IMR-90 (cell line): ENCODE data around the gene SPEF2. TPM values are rescaled to one million over a fixed set of nuclear protein-coding genes. Genes with fewer than 3 reads are reported as not detected.

Experiments
- ATAC-seq: fragments of 200-7000 bp; cut with Tn5 transposase; 2 replicates; pipeline ENCODE4 v1.9.1; 2020; ENCODE audit warnings: low read depth, mild to moderate bottlenecking, moderate library complexity
- BruUV-seq: library from RNA; stranded (reverse); fragments of 400-500 nt; replicated peaks from 2 replicates; lab custom pipeline; 2021; lab: Mats Ljungman, UMichigan
- CTCF ChIA-PET: fragments of 300-600 bp; formaldehyde crosslinking; extraction: SDS; loops from one replicate; lab custom pipeline; 2021; ENCODE audit warnings: antibody characterized with exemption; lab: Yijun Ruan, JAX
- POLR2A ChIA-PET: fragments of 300-600 bp; sonication (Branson Sonifier 250); formaldehyde crosslinking; loops from one replicate; lab custom pipeline; 2022; ENCODE audit warnings: antibody characterized with exemption; ENCODE audit not compliant: unreplicated experiment; lab: Charles Lee
- DNase-seq: peaks from one replicate; pipeline ENCODE4 v3.0.0; 2013
- H2AFZ ChIP-seq: replicated peaks from 2 replicates; pipeline ENCODE3; 2013; ENCODE audit warnings: low read length, mild to moderate bottlenecking; ENCODE audit not compliant: poor library complexity
- H2AK5ac ChIP-seq: 2 replicates; pipeline ENCODE4 v1.6.1; 2013; ENCODE audit warnings: low read depth, low read length, inconsistent platforms
- H2AK9ac ChIP-seq: replicated peaks from 2 replicates; pipeline ENCODE3; 2013; ENCODE audit warnings: mild to moderate bottlenecking, low read depth, low read length, moderate library complexity; ENCODE audit not compliant: poor library complexity
- H2BK120ac ChIP-seq: 2 replicates; pipeline ENCODE4 v1.6.1; 2013; ENCODE audit warnings: low read depth, low read length, inconsistent platforms
- H2BK15ac ChIP-seq: 3 replicates; pipeline ENCODE4 v1.6.1; 2013; ENCODE audit warnings: low read depth, low read length, inconsistent platforms
- H2BK20ac ChIP-seq: 2 replicates; pipeline ENCODE4 v1.6.1; 2013; ENCODE audit warnings: low read depth, mild to moderate bottlenecking, inconsistent platforms, low read length, moderate library complexity
- H2BK5ac ChIP-seq: 2 replicates; pipeline ENCODE4 v1.6.1; 2013; ENCODE audit warnings: mild to moderate bottlenecking, low read depth, low read length, inconsistent platforms; ENCODE audit not compliant: poor library complexity, severe bottlenecking
- H3K14ac ChIP-seq: replicated peaks from 2 replicates; pipeline ENCODE4 v1.6.1; 2013; ENCODE audit warnings: low read depth, low read length, inconsistent platforms
- H3K18ac ChIP-seq: 2 replicates; pipeline ENCODE4 v1.6.1; 2013; ENCODE audit warnings: low read depth, low read length, control low read depth
- H3K23ac ChIP-seq: 2 replicates; pipeline ENCODE4 v1.6.1; 2013; ENCODE audit warnings: low read depth, low read length, inconsistent platforms
- H3K27ac ChIP-seq: 2 replicates; pipeline ENCODE4 v1.5.1; 2013; ENCODE audit warnings: mild to moderate bottlenecking, control low read depth, low read length; ENCODE audit not compliant: insufficient read depth
- H3K27me3 ChIP-seq: 2 replicates; pipeline ENCODE4 v1.6.1; 2013; ENCODE audit warnings: low read length; ENCODE audit not compliant: control insufficient read depth, insufficient read depth
- H3K36me3 ChIP-seq: 2 replicates; pipeline ENCODE4 v1.6.1; 2013; ENCODE audit warnings: low read length, mixed read lengths; ENCODE audit not compliant: control insufficient read depth, insufficient read depth
- H3K4ac ChIP-seq: 2 replicates; pipeline ENCODE4 v1.6.1; 2013; ENCODE audit warnings: low read depth, low read length, inconsistent platforms
- H3K4me1 ChIP-seq: 2 replicates; pipeline ENCODE4 v1.6.1; 2013; ENCODE audit warnings: low read length, mixed read lengths; ENCODE audit not compliant: control insufficient read depth, insufficient read depth
- H3K4me2 ChIP-seq: 2 replicates; pipeline ENCODE4 v1.6.1; 2013; ENCODE audit warnings: low read depth, mild to moderate bottlenecking, control low read depth, low read length, moderate library complexity
- H3K4me3 ChIP-seq: 2 replicates; pipeline ENCODE4 v1.5.1; 2013; ENCODE audit warnings: low read depth, mild to moderate bottlenecking, control low read depth, low read length, moderate library complexity; ENCODE audit not compliant: insufficient read depth
- H3K56ac ChIP-seq: 2 replicates; pipeline ENCODE4 v1.6.1; 2013; ENCODE audit warnings: low read length, inconsistent platforms; ENCODE audit not compliant: insufficient read depth; ENCODE audit errors: extremely low read depth
- H3K79me1 ChIP-seq, 2 experiments: 2 replicates each; pipeline ENCODE4 v1.6.1; 2013; ENCODE audit warnings: low read length in 2 of 2, inconsistent platforms in 1 of 2, low read depth in 1 of 2
- H3K9ac ChIP-seq: 2 replicates; pipeline ENCODE4 v1.6.1; 2013; ENCODE audit warnings: low read depth, low read length, control low read depth
- H3K9me1 ChIP-seq: 2 replicates; pipeline ENCODE4 v1.6.1; 2013; ENCODE audit warnings: low read length, inconsistent platforms; ENCODE audit not compliant: insufficient read depth
- H3K9me3 ChIP-seq: 2 replicates; pipeline ENCODE4 v1.6.1; 2013; ENCODE audit warnings: low read length; ENCODE audit not compliant: control insufficient read depth, insufficient read depth
- H4K20me1 ChIP-seq: 2 replicates; pipeline ENCODE4 v1.6.1; 2013; ENCODE audit warnings: low read length, inconsistent platforms; ENCODE audit not compliant: insufficient read depth
- H4K5ac ChIP-seq: 2 replicates; pipeline ENCODE4 v1.6.1; 2013; ENCODE audit warnings: mild to moderate bottlenecking, low read depth, low read length, control low read depth
- H4K8ac ChIP-seq, 2 experiments: 2 replicates each; pipeline ENCODE4 v1.6.1; 2013; ENCODE audit warnings: low read depth in 2 of 2, low read length in 2 of 2, control low read depth in 1 of 2, inconsistent platforms in 1 of 2
- H4K91ac ChIP-seq: 2 replicates; pipeline ENCODE4 v1.6.1; 2013; ENCODE audit warnings: low read depth, low read length, inconsistent platforms; ENCODE audit not compliant: insufficient read depth
- BHLHE40 ChIP-seq: fragments of 150-350 bp; IDR thresholded peaks from 2 replicates; pipeline ENCODE4 v1.6.1; 2016; ENCODE audit warnings: mild to moderate bottlenecking, low read depth, low read length
- CEBPB ChIP-seq: IDR thresholded peaks from 2 replicates; pipeline ENCODE4 v1.6.1; 2012; ENCODE audit warnings: low read depth, low read length, improper control_type of control experiment
- CHD1 ChIP-seq: IDR thresholded peaks from 2 replicates; pipeline ENCODE4 v1.6.1; 2012; ENCODE audit warnings: low read depth, low read length, improper control_type of control experiment
- CTCF ChIP-seq: conservative IDR thresholded peaks from 2 replicates; pipeline ENCODE4 v1.5.1; 2012; ENCODE audit warnings: mild to moderate bottlenecking, low read depth, low read length, improper control_type of control experiment
- ELK1 ChIP-seq: fragments of 150-350 bp; IDR thresholded peaks from 2 replicates; pipeline ENCODE4 v1.6.1; 2016; ENCODE audit warnings: low read depth, mild to moderate bottlenecking, low read length, moderate library complexity, borderline replicate concordance
- FOS ChIP-seq: fragments of 150-350 bp; IDR thresholded peaks from 2 replicates; pipeline ENCODE4 v1.6.1; 2016; ENCODE audit warnings: low read depth, low read length
- MAFK ChIP-seq: IDR thresholded peaks from 2 replicates; pipeline ENCODE4 v1.6.1; 2012; ENCODE audit warnings: low read depth, low read length, improper control_type of control experiment
- MAZ ChIP-seq: IDR thresholded peaks from 2 replicates; pipeline ENCODE4 v1.6.1; 2012; ENCODE audit warnings: low read depth, mild to moderate bottlenecking, low read length, improper control_type of control experiment, moderate library complexity, borderline replicate concordance
- MXI1 ChIP-seq: IDR thresholded peaks from 2 replicates; pipeline ENCODE4 v1.6.1; 2012; ENCODE audit warnings: low read depth, mild to moderate bottlenecking, low read length, moderate library complexity, borderline replicate concordance
- NFE2L2 ChIP-seq: fragments of 150-350 bp; IDR thresholded peaks from 2 replicates; pipeline ENCODE4 v1.6.1; 2016; ENCODE audit warnings: low read depth, mild to moderate bottlenecking, low read length
- POLR2A ChIP-seq: IDR thresholded peaks from 2 replicates; pipeline ENCODE4 v1.6.1; 2012; ENCODE audit warnings: mild to moderate bottlenecking, low read depth, low read length
- RAD21 ChIP-seq: IDR thresholded peaks from 2 replicates; pipeline ENCODE4 v1.6.1; 2012; ENCODE audit warnings: low read length, improper control_type of control experiment
- RCOR1 ChIP-seq: IDR thresholded peaks from 2 replicates; pipeline ENCODE4 v1.6.1; 2012; ENCODE audit warnings: mild to moderate bottlenecking, low read length, improper control_type of control experiment; ENCODE audit not compliant: insufficient replicate concordance
- RFX5 ChIP-seq: IDR thresholded peaks from 2 replicates; pipeline ENCODE4 v1.8.0; 2012; ENCODE audit warnings: low read depth, mild to moderate bottlenecking, low read length, moderate library complexity
- SMC3 ChIP-seq: fragments of 150-350 bp; IDR thresholded peaks from 2 replicates; pipeline ENCODE4 v1.6.1; 2016; ENCODE audit warnings: low read depth, mild to moderate bottlenecking, antibody characterized with exemption, low read length, moderate library complexity
- USF2 ChIP-seq: fragments of 150-350 bp; IDR thresholded peaks from 2 replicates; pipeline ENCODE4 v1.6.1; 2017; ENCODE audit warnings: mild to moderate bottlenecking, antibody characterized with exemption, low read length, low read depth
- WGBS, 2 experiments: methylation state at CpG; one replicate each; pipeline versions ENCODE4 v1.1.5 to v1.1.7; 2013; ENCODE audit warnings: missing lambda C conversion rate in 2 of 2; ENCODE audit not compliant: insufficient read length in 1 of 2; ENCODE audit errors: extremely low coverage in 2 of 2; 5-methylcytosine and 5-hydroxymethylcytosine counted together
- dilution Hi-C: fragments of 300-500 bp; cut with HindIII; formaldehyde crosslinking; loops from one replicate; pipeline ENCODE4 v1.14.3; 2018; ENCODE audit warnings: low sequenced_read_pairs; ENCODE audit not compliant: unreplicated experiment
- in situ Hi-C: fragments of 300-500 bp; cut with MboI; formaldehyde crosslinking; loops from 3 replicates; pipeline ENCODE4 v1.14.3; 2019; ENCODE audit warnings: low sequenced_read_pairs, inconsistent platforms, mixed read lengths
- intact Hi-C: fragments of 100-400 bp; cut with micrococcal nuclease; formaldehyde crosslinking; loops from 2 replicates; pipeline ENCODE4 v1.10.0; 2022
- polyA plus RNA-seq, 3 experiments: library from polyadenylated mRNA; depleted of rRNA; stranded (reverse); fragments of >200 nt; gene quantifications; 2 replicates each; pipeline ENCODE4 v1.2.3, GENCODE V29; 2012; ENCODE audit warnings: low replicate concordance in 1 of 3
- total RNA-seq: library from RNA; depleted of rRNA; stranded (reverse); fragments of >200 nt; gene quantifications from 2 replicates; pipeline ENCODE4 v1.2.3, GENCODE V29; 2012

The SPEF2 gene
- total and polyA plus RNA-seq, 2 of the 4 experiments (the other 2 are of a cell fraction) = 1.7 to 2.3 TPM

GRCh38 chr5:35617060-35617434, 616 bp upstream of the SPEF2 start:
- Histone ChIP-seq H2AFZ (peak overlapping the region; percentile 96), H3K18ac (no peak overlapping the region), H2BK20ac (no peak overlapping the region), H4K91ac (no peak overlapping the region), H2BK5ac (no peak overlapping the region), H3K4me3 (peak overlapping the region; percentile 43; the same call in 1 of the 2 replicates), H3K36me3 (no peaks in the 10 kb centered on the region), H3K9ac (no peak overlapping the region), H3K27ac (no peak overlapping the region; the same call in 1 of the 2 replicates), H4K5ac (no peak overlapping the region), H2AK9ac (no peak overlapping the region), H3K9me3 (no peaks in the 10 kb centered on the region), H3K4me1 (peaks cover 3% of the 10 kb centered on the region; the same call in 1 of the 2 replicates), H2BK120ac (peak overlapping the region; percentile 51; the same call in 1 of the 2 replicates), H3K4me2 (no peak overlapping the region; the same call in 1 of the 2 replicates), H2AK5ac (no peak overlapping the region), H3K14ac (no peak overlapping the region), H3K79me1 (no peaks in the 10 kb centered on the region; a peak in 1 of 4 replicates), H2BK15ac (no peak overlapping the region), H3K9me1 (no peaks in the 10 kb centered on the region), H4K8ac (peak overlapping the region in 1 of 2 experiments; percentile 70; a peak in 1 of 4 replicates), H3K27me3 (no peaks in the 10 kb centered on the region), H3K23ac (no peak overlapping the region), H3K4ac (no peak overlapping the region), H3K56ac (no peak overlapping the region), H4K20me1 (no peaks in the 10 kb centered on the region)
- dilution Hi-C loops = no loop called here
- TF ChIP-seq FOS (no peak), MXI1 (no peak), SMC3 (no peak), POLR2A (no peak), NFE2L2 (no peak), RFX5 (no peak), MAFK (no peak), CEBPB (no peak), MAZ (no peak), RCOR1 (no peak), CHD1 (no peak), CTCF (no peak), USF2 (no peak), ELK1 (no peak), BHLHE40 (no peak), RAD21 (no peak)
- no CpG with 5 or more reads among the region's 3 CpGs for WGBS, 2 experiments
- ATAC-seq (no peak), DNase-seq (no peak)
- BruUV-seq = no TSS peak
- ChIA-PET CTCF (interaction anchor here (1.2 kb wide), 1 partner anchor 9 kb away, joined by 4 read pairs; no protein-coding TSS in a partner anchor), POLR2A (interaction anchor here (0.7 kb wide), 1 partner anchor 516 kb away, joined by 4 read pairs; no protein-coding TSS in a partner anchor)
- intact Hi-C loops = loop anchor here (1.0 to 5.0 kb wide), 4 partner anchors 155 to 530 kb away; partner anchors contain the start of gene IL7R
- in situ Hi-C loops = loop anchor here (10.0 to 25.0 kb wide), 2 partner anchors 308 to 530 kb away; no protein-coding TSS in a partner anchor
